Gastroesophageal sphincter (tissue), 4 donors: ENCODE data around the gene TUBB2B. TPM values are rescaled to one million over a fixed set of nuclear protein-coding genes. Genes with fewer than 3 reads are reported as not detected.

ENCODE experiments used
- ATAC-seq: fragments of 150-250 bp; one replicate; pipeline ENCODE4 v1.9.1; 2016; ENCODE audit warnings: mild to moderate bottlenecking, moderate library complexity
- H3K27ac ChIP-seq, 4 donors: fragments of 200-600 bp; sonication (generic) in 3 of 4; 1 replicate in 3 of 4; 2 replicates in 1 of 4; pipeline ENCODE4 v1.5.1; 2016 to 2019
- H3K27me3 ChIP-seq: fragments of 200-600 bp; sonication (generic); one replicate; pipeline ENCODE4 v1.5.1; 2019
- H3K36me3 ChIP-seq, 2 donors: fragments of 200-600 bp; sonication (generic); one replicate each; pipeline ENCODE4 v1.5.1; 2019; ENCODE audit warnings: control low read depth in 1 of 2
- H3K4me1 ChIP-seq, 3 donors: fragments of 200-600 bp; sonication (generic); 1 replicate in 2 of 3; 2 replicates in 1 of 3; pipeline ENCODE4 v1.5.1; 2016 to 2019; ENCODE audit warnings: control low read depth in 2 of 3
- H3K4me3 ChIP-seq, 2 donors: fragments of 200-600 bp; sonication (generic); one replicate each; pipeline ENCODE4 v1.5.1; 2019; ENCODE audit warnings: mild to moderate bottlenecking in 1 of 2, moderate library complexity in 1 of 2
- H3K9me3 ChIP-seq, 3 donors: fragments of 200-600 bp; sonication (generic); one replicate each; pipeline ENCODE4 v1.5.1; 2017 to 2019; ENCODE audit warnings: control low read depth in 2 of 3
- EP300 ChIP-seq: sonication (generic); formaldehyde crosslinking; IDR thresholded peaks from one replicate; pipeline ENCODE4 v1.6.1; 2017; ENCODE audit warnings: antibody characterized with exemption, mild to moderate bottlenecking
- POLR2A ChIP-seq, 2 donors: fragments of 450-650 bp; IDR thresholded peaks; one replicate each; pipeline ENCODE4 v1.6.1; 2017; ENCODE audit warnings: antibody characterized with exemption in 2 of 2, mild to moderate bottlenecking in 2 of 2, moderate library complexity in 1 of 2
- POLR2AphosphoS5 ChIP-seq: sonication (generic); formaldehyde crosslinking; IDR thresholded peaks from one replicate; pipeline ENCODE4 v1.6.1; 2017; ENCODE audit warnings: antibody characterized with exemption
- WGBS, 2 donors: methylation state at CpG; one replicate each; pipeline ENCODE4 v1.1.5; 2018; ENCODE audit warnings: low coverage in 1 of 2; 5-methylcytosine and 5-hydroxymethylcytosine counted together
- total RNA-seq, 4 donors: library from RNA; depleted of rRNA; stranded (reverse); fragments of >200 nt; gene quantifications; one replicate each; pipeline ENCODE4 v1.1.0, GENCODE V29; 2016
- TF ChIP-seq, protein P1 (sequence below), 4 experiments: fragments of 200-600 bp in 2 of 4; fragments of 450-650 bp in 2 of 4; sonication (generic) in 1 of 4; IDR thresholded peaks; one replicate each; pipeline ENCODE4 v1.5.1; 2017 to 2019; ENCODE audit warnings: antibody characterized with exemption in 4 of 4, mild to moderate bottlenecking in 2 of 4, moderate library complexity in 2 of 4

The TUBB2B gene
- total RNA-seq, 4 donors from 2014 or later = 11.5 to 42.8 (median 14.6) TPM

DNA sequence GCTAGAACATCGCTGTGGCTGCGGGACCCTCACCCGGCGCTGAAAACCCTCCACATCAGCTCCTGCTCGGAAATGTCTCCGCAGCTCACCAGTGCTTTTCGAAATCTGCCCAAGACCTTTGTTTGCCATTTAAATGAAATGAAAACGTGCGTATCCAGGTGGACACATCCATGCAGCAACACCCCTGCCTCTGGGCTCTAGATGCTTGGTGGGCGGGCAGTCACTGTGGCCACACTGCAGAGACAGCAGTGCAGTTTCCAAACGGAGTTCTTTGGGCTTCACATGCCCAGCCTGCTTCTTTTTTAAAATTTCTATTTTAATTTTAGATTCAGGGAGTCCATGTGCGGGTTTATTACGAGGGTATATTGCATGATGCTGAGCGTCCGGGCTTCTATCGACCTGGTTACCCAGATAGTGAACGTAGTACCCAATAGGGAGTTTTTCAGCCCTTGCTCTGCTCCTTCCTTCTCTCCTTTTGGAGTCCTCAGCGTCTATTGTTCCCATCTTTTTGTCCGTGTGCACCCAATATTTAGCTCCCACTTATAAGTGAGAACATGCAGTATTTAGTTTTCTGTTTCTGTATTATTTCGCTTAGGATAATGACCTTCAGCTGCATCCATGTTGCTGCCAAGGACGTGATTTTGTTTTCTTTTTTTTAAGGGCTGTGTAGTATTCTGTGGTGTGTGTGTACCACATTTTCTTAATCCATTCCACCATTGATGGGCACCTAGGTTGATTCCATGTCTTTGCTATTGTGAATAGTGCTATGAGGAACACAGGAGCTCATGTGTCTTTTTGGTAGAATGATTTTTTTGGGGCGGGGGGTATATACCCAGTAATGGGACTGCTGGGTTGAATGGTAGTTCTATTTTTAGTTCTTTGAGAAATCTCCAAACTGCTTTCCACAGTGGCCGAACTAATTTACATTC is 4.8 kb upstream of the TUBB2B start:
- Histone ChIP-seq H3K36me3 (no peaks in the 10 kb centered on the region), H3K4me1 (peaks cover 0 to 49% (median 30%) of the 10 kb centered on the region in 3 donors), H3K27ac (peak overlapping the region in 3 of 4 donors; percentile 87 to 93 (median 90)), H3K4me3 (peak overlapping the region; percentile 40 to 64), H3K9me3 (no peaks in the 10 kb centered on the region), H3K27me3 (peaks cover 49% of the 10 kb centered on the region)
- 28 to 34% methylated on average over 13 to 22 of the region's 23 CpGs for whole genome bisulfite sequencing, 2 donors
- TF ChIP-seq POLR2AphosphoS5 (no peak), EP300 (no peak), POLR2A (IDR thresholded peaks at IDR 0.05) (no peak)
- TF ChIP-seq, protein P1, sequence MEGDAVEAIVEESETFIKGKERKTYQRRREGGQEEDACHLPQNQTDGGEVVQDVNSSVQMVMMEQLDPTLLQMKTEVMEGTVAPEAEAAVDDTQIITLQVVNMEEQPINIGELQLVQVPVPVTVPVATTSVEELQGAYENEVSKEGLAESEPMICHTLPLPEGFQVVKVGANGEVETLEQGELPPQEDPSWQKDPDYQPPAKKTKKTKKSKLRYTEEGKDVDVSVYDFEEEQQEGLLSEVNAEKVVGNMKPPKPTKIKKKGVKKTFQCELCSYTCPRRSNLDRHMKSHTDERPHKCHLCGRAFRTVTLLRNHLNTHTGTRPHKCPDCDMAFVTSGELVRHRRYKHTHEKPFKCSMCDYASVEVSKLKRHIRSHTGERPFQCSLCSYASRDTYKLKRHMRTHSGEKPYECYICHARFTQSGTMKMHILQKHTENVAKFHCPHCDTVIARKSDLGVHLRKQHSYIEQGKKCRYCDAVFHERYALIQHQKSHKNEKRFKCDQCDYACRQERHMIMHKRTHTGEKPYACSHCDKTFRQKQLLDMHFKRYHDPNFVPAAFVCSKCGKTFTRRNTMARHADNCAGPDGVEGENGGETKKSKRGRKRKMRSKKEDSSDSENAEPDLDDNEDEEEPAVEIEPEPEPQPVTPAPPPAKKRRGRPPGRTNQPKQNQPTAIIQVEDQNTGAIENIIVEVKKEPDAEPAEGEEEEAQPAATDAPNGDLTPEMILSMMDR (IDR thresholded peaks at IDR 0.05) = no peak
- no peak for ATAC-seq

DNA sequence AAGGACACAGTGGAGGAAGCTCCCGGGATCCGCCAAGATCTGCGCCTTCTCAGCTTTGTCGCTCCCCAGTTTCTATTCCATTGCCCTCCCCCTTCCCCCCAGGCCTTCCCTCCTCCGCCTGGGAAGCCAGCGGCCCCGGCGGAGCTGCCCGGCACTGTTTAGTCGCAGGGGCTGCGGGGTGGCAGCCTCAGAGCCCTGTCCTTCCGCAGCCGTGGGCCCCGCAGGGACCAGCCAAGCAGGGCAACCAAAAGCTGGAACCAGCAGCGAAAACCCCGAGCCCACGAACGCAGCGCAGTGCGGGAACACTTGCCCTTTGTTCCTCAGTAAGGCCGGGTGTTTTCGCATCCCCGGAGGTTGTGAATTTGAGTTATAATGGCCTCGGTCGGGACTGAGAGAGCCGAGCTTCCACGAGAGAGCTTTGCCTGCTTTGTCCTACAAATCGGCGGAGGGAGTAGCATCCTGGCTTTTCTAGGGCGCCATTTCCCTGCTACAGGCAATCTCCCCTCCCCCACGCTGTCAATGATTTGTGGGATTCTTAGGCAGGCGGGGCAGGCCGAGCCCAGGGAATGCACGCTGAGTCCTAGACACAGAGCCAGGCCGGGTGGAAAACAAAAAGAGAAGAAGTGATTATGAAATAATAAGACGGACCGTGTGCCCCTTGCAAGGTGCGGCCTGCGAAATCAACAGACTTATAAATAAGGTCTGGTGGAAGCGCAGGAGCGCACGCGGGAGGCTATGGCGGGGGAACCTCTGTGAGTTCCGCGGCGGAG is 4.0 kb upstream of the TUBB2B start:
- 0% methylated on average over 11 to 13 of the region's 47 CpGs for WGBS, 2 donors
- TF ChIP-seq, protein P1 (IDR thresholded peaks at IDR 0.05) = no peak
- TF ChIP-seq POLR2A (IDR thresholded peaks at IDR 0.05) = no peak
- TF ChIP-seq EP300 = no peak
- TF ChIP-seq POLR2AphosphoS5 = peak; percentile 57
- peaks cover 57% of the 10 kb centered on the region for H3K27me3 ChIP-seq
- ATAC-seq = peak; percentile 85
- peaks cover 0 to 57% (median 36%) of the 10 kb centered on the region in 3 donors for H3K4me1 ChIP-seq
- peak overlapping the region; percentile 40 to 64 for H3K4me3 ChIP-seq
- peak overlapping the region; percentile 59 to 93 (median 88) for H3K27ac ChIP-seq
- H3K9me3 ChIP-seq = no peaks in the 10 kb centered on the region
- no peaks in the 10 kb centered on the region for H3K36me3 ChIP-seq

DNA sequence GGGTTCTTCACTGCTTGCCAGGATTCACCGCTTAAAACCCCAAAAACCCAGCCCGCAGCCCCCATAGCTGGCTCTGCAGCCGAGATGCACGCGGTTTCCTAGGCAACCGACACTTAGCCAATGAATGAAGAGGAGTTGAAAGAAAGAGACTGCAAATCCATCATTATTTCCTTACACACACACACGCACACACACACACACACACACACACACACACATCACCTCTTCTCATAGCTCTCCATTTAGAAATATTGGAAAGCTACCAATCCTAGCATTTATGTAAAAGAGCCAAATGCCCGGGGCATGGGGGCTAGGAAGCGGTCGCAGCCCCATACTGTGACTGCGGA is 3.4 kb upstream of the TUBB2B start:
- peak overlapping the region; percentile 40 to 64 for H3K4me3 ChIP-seq
- peak overlapping the region; percentile 59 to 93 (median 88) for H3K27ac ChIP-seq
- peaks cover 61% of the 10 kb centered on the region for H3K27me3 ChIP-seq
- no peaks in the 10 kb centered on the region for H3K9me3 ChIP-seq
- ATAC-seq = no peak
- H3K4me1 ChIP-seq = peaks cover 0 to 61% (median 36%) of the 10 kb centered on the region in 3 donors
- WGBS, 2 donors = 3 to 4% methylated on average over 8 to 10 of the region's 11 CpGs
- TF ChIP-seq, protein P1 (IDR thresholded peaks at IDR 0.05) = no peak
- TF ChIP-seq POLR2AphosphoS5 = no peak
- TF ChIP-seq EP300 = no peak
- no peak for TF ChIP-seq POLR2A (IDR thresholded peaks at IDR 0.05)
- no peaks in the 10 kb centered on the region for H3K36me3 ChIP-seq

DNA sequence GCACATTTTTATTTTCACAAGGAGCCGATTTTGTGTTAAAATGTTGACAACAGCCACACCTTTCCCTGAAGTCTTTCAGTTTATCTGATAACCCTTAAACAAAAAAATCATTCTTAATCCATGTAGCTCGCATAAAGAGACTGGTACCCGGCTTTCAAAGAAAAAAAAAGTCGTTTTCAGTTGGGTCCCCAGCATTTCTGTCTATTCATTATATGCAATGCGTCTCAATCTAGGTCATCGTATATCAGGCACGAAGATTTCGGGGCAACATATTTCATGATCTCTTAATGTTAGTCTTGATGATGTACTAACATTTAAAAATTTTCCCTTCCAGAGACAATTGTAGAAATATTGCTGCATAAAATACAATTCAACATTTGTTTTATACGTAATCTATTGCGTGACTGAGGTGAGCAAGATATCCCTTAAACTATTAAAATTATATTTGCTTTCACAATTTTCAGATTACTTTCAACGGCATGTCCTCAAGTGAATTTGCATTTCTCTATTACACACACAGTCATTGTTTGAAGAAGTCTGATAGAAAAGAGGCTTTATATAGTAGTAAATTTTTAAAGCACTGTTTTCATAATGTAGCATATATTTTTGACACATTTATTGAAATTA is 2.9 kb upstream of the TUBB2B start:
- no peaks in the 10 kb centered on the region for H3K9me3 ChIP-seq
- no peak for TF ChIP-seq POLR2AphosphoS5
- TF ChIP-seq POLR2A (IDR thresholded peaks at IDR 0.05) = no peak
- TF ChIP-seq EP300 = no peak
- TF ChIP-seq, protein P1 (IDR thresholded peaks at IDR 0.05) = no peak
- no peaks in the 10 kb centered on the region for H3K36me3 ChIP-seq
- peaks cover 59% of the 10 kb centered on the region for H3K27me3 ChIP-seq
- H3K27ac ChIP-seq = peak overlapping the region in 2 of 4 donors; percentile 87 to 93
- ATAC-seq = no peak
- H3K4me1 ChIP-seq = peaks cover 0 to 61% (median 36%) of the 10 kb centered on the region in 3 donors
- H3K4me3 ChIP-seq = peak overlapping the region in 1 of 2 donors; percentile 64
- WGBS, 2 donors = 26 to 32% methylated on average over 11 of the region's 11 CpGs
